Testis (tissue), 3 donors: Measurements from ENCODE around the gene CMTM7. TPM values are rescaled to one million over a fixed set of nuclear protein-coding genes. Genes with fewer than 3 reads are reported as not detected.

Experiments
- DNase-seq: peaks from one replicate; pipeline ENCODE4 v3.0.0-alpha.2; 2019
- H3K27ac ChIP-seq, 2 donors: fragments of 200-600 bp; sonication (generic); one replicate each; pipeline ENCODE4 v1.5.1; 2019
- H3K27me3 ChIP-seq: fragments of 200-600 bp; sonication (generic); one replicate; pipeline ENCODE4 v1.5.1; 2019
- H3K36me3 ChIP-seq: fragments of 200-600 bp; sonication (generic); one replicate; pipeline ENCODE4 v1.5.1; 2017; ENCODE audit warnings: low read depth; ENCODE audit errors: missing control alignments
- H3K4me1 ChIP-seq: fragments of 200-600 bp; sonication (generic); one replicate; pipeline ENCODE4 v1.5.1; 2019
- H3K4me3 ChIP-seq, 2 donors: fragments of 200-600 bp; sonication (generic); one replicate each; pipeline ENCODE4 v1.5.1; 2017 to 2019
- H3K9me3 ChIP-seq: fragments of 200-600 bp; sonication (generic); one replicate; pipeline ENCODE4 v1.5.1; 2017
- CTCF ChIP-seq, 3 experiments: fragments of 450-650 bp in 2 of 3; fragments of 200-600 bp in 1 of 3; sonication (generic) in 1 of 3; IDR thresholded peaks; one replicate each; pipeline ENCODE4 v1.5.1; 2016 to 2019; ENCODE audit warnings: antibody characterized with exemption in 3 of 3, mild to moderate bottlenecking in 2 of 3, moderate library complexity in 1 of 3
- POLR2A ChIP-seq: fragments of 450-650 bp; IDR thresholded peaks from one replicate; pipeline ENCODE4 v1.6.1; 2017; ENCODE audit warnings: antibody characterized with exemption, mild to moderate bottlenecking, moderate library complexity
- WGBS, 2 donors: methylation state at CpG; one replicate each; pipeline ENCODE4 v1.1.5; 2018; 5-methylcytosine and 5-hydroxymethylcytosine counted together
- intact Hi-C: fragments of 100-400 bp; cut with DNase I; formaldehyde crosslinking; loops from one replicate; pipeline ENCODE4 v1.15.1; 2023; ENCODE audit warnings: low total_unique reads
- polyA plus RNA-seq: library from polyadenylated mRNA; stranded (reverse); fragments of 350-450 nt; fragmentation: Illumina TruSeq; extraction: RNeasy Lipid Tissue Mini Kit (QIAGEN cat#74804); gene quantifications from one replicate; pipeline ENCODE4 v1.2.3, GENCODE V29; 2014; ENCODE audit warnings: low read depth, low replicate concordance; ENCODE audit not compliant: insufficient read depth
- total RNA-seq, 2 donors: library from RNA; depleted of rRNA; stranded (reverse); fragments of >200 nt; gene quantifications; one replicate each; pipeline ENCODE4 v1.2.3, GENCODE V29; 2016

The CMTM7 gene
- total and polyA plus RNA-seq, 3 donors from 2014 or later, result 15.0 to 40.9 (median 19.7) TPM

DNA sequence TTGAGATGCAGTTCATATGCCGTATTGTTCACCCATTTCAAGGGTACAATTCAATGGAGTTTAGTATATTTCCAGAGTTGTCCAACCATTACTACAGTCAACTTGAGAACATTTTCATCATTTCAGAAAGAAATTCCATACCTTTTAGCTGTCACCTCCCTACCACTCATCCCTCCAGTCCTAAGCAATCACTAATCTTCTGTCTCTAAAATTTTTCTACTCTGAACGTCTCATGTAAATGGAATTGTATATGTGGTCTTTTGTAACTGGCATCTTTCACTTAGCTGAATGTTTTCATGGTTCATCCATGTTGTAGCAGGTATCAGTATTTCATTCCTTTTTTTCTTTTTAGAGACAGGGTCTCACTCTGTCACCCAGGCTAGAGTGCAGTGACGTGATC is 51.1 kb downstream of the CMTM7 start:
- Histone ChIP-seq H3K9me3 (no peaks in the 10 kb centered on the region), H3K36me3 (no peaks in the 10 kb centered on the region), H3K4me3 (no peak overlapping the region), H3K4me1 (no peaks in the 10 kb centered on the region), H3K27me3 (no peaks in the 10 kb centered on the region), H3K27ac (no peak overlapping the region)
- WGBS, 2 donors, result 94 to 96% methylated on average over 3 of the region's 3 CpGs
- intact Hi-C loops, result no loop called here
- no peak for DNase-seq
- no peak for TF ChIP-seq CTCF (IDR thresholded peaks at IDR 0.05)
- no peak for TF ChIP-seq POLR2A

- WGBS, 2 donors, result 33 to 100% methylated on average over 1 of the region's 1 CpG
- no peak for DNase-seq
- TF ChIP-seq CTCF (IDR thresholded peaks at IDR 0.05), result no peak
- TF ChIP-seq POLR2A, result no peak
Measured at GRCh38 chr3:32443478-32443877, 51.8 kb downstream of the CMTM7 start.

GRCh38 chr3:32447865-32448400 is 56.3 kb downstream of the CMTM7 start:
- no peaks in the 10 kb centered on the region for H3K27me3 ChIP-seq
- no peak for TF ChIP-seq CTCF (IDR thresholded peaks at IDR 0.05)
- TF ChIP-seq POLR2A, result no peak
- H3K36me3 ChIP-seq, result no peaks in the 10 kb centered on the region
- no peak overlapping the region for H3K27ac ChIP-seq
- WGBS, 2 donors, result 87 to 89% methylated on average over 1 of the region's 1 CpG
- DNase-seq, result no peak
- no peak overlapping the region for H3K4me3 ChIP-seq
- intact Hi-C loops, result no loop called here
- no peaks in the 10 kb centered on the region for H3K4me1 ChIP-seq
- no peaks in the 10 kb centered on the region for H3K9me3 ChIP-seq

More at GRCh38 chr3:32443478-32443877, 51.8 kb downstream of the CMTM7 start:
- H3K4me3 ChIP-seq, result no peak overlapping the region
- H3K4me1 ChIP-seq, result no peaks in the 10 kb centered on the region
- no peaks in the 10 kb centered on the region for H3K36me3 ChIP-seq
- intact Hi-C loops, result no loop called here
- H3K27me3 ChIP-seq, result no peaks in the 10 kb centered on the region
- H3K9me3 ChIP-seq, result no peaks in the 10 kb centered on the region
- H3K27ac ChIP-seq, result no peak overlapping the region

GRCh38 chr3:32448686-32449474 is 57.2 kb downstream of the CMTM7 start:
- WGBS, 2 donors, result 90 to 93% methylated on average over 13 to 14 of the region's 14 CpGs
- intact Hi-C loops, result no loop called here
- H3K4me1 ChIP-seq, result no peaks in the 10 kb centered on the region
- H3K27ac ChIP-seq, result no peak overlapping the region
- H3K9me3 ChIP-seq, result no peaks in the 10 kb centered on the region
- H3K27me3 ChIP-seq, result no peaks in the 10 kb centered on the region
- H3K36me3 ChIP-seq, result no peaks in the 10 kb centered on the region
- H3K4me3 ChIP-seq, result no peak overlapping the region
- no peak for DNase-seq
- TF ChIP-seq POLR2A, result no peak
- TF ChIP-seq CTCF (IDR thresholded peaks at IDR 0.05), result no peak
